ENCODE measurements around the gene HSBP1L1. TPM values are rescaled to one million over a fixed set of nuclear protein-coding genes. Genes with fewer than 3 reads are reported as not detected.
"Not testable (repeated sequence)": the region's sequence is repeated elsewhere in the genome, so short reads cannot be mapped to it uniquely, and the experiment has no call there.

Gene HSBP1L1
- total RNA-seq, 1 donor, result 2.5 TPM

DNA sequence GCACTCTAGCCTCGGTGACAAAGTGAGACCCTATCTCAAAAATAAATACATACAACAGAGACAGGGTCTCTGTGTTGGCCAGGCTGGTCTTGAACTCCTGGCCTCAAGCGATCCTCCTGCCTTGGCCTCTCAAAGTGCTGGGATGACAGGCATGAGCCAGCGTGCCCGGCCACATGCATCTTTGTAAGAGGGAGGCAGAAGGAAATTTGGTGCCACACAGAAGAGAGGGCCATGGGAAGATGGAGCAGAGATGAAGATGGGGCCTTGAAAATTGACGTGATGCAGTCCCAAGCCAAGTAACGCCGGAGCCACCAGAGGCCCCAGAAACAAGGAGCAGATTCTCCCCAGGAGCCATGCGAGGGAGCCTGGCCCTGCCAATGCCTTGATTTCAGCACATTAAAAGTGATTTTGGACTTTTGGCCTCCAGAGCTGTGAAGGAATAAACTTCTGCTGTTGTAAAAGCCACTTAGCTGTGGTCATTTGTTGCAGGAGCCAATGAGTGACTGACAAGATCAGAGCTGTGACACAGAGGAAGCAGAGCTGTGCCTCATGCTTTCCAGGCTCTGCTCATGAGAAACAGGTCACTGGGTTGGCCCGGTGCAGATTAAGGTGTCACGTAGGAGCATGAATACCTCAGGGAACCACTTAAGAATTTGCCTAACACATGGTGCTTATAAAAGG is 10.3 kb upstream of the HSBP1L1 start:
- H3K4me3 ChIP-seq (ENCODE audit: low read depth, low read length), result no peak overlapping the region
- TF ChIP-seq, protein P1, sequence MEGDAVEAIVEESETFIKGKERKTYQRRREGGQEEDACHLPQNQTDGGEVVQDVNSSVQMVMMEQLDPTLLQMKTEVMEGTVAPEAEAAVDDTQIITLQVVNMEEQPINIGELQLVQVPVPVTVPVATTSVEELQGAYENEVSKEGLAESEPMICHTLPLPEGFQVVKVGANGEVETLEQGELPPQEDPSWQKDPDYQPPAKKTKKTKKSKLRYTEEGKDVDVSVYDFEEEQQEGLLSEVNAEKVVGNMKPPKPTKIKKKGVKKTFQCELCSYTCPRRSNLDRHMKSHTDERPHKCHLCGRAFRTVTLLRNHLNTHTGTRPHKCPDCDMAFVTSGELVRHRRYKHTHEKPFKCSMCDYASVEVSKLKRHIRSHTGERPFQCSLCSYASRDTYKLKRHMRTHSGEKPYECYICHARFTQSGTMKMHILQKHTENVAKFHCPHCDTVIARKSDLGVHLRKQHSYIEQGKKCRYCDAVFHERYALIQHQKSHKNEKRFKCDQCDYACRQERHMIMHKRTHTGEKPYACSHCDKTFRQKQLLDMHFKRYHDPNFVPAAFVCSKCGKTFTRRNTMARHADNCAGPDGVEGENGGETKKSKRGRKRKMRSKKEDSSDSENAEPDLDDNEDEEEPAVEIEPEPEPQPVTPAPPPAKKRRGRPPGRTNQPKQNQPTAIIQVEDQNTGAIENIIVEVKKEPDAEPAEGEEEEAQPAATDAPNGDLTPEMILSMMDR (IDR thresholded peaks at IDR 0.05; ENCODE audit: insufficient read depth, low read length), result no peak
- DNase-seq (ENCODE audit: low read depth), result no peak

DNA sequence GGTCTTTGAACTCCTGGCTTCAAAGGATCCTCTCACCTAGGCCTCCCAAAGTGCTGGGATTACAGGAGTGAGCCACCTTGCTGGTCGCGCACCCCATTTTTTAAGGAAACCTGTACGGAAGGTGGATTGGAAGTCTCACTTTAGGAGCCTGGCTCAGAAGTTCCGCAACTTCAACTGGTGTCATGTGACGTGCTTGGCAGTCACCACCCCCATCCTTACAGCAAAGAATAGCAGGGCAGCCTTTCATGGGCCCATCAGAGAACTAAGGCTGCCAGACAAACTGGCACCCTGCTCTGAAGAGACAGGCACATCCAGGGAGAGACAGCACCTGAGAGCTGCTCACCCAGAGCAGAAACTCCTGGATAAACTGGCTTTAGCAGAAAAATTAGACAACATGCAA is 9.7 kb upstream of the HSBP1L1 start:
- no peak overlapping the region for H3K4me3 ChIP-seq (ENCODE audit: low read depth, low read length)
- DNase-seq (ENCODE audit: low read depth), result no peak
- TF ChIP-seq, protein P1 (IDR thresholded peaks at IDR 0.05; ENCODE audit: insufficient read depth, low read length), result no peak

DNA sequence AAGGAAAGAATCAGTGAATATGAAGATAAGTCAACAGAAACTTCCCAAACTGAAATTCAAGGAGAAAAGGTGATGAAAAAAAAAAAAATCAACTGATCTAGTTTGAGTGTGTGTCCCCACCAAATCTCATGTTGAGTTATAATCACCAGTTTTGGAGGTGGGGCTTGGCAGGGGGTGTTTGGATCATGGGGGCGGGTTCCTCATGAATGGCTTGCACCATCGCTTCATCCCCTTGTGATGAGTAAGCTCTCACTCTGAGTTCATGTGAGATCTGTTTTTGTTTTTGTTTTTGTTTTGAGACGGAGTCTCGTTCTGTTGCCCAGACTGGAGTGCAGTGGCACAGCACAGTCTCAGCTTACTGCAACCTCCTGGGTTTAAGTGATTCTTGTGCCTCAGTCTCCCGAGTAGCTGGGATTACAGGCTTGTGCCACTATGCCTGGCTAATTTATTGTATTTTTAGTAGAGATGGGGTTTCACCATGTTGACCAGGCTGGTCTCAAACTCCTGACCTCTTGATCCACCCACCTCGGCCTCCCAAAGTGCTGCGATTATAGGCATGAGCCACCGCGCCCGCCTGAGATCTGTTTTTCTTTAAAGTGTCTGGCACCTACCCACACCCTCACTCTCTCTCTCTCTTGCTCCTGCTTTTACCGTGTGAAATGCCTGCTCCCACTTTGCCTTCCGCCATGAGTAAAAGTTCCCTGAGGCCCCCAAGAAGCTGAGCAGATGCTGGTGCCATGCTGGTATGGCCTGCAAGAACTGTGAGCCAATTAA is 9.0 kb upstream of the HSBP1L1 start:
- no peak for DNase-seq (ENCODE audit: low read depth)
- TF ChIP-seq, protein P1 (IDR thresholded peaks at IDR 0.05; ENCODE audit: insufficient read depth, low read length), result no peak
- no peak overlapping the region for H3K4me3 ChIP-seq (ENCODE audit: low read depth, low read length)

DNA sequence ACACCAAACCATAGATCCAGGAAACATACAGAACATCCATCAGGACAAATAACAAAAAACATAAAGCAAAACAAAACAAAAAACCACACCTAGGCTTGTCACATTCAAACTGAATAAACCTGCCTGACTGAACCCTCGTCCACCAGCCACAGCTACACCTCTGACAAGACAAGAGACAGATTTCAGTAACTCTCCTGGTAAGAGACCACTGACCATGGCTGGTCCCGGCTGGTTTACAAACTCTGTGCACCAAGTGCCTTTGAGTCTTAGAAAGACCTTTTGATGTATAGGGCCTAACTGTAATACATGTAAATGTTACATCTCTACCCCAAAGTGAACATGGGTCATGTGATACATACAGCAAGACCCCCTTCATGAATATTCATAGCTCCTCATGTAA is 8.2 kb upstream of the HSBP1L1 start:
- no peak for DNase-seq (ENCODE audit: low read depth)
- TF ChIP-seq, protein P1 (IDR thresholded peaks at IDR 0.05; ENCODE audit: insufficient read depth, low read length), result no peak
- no peak overlapping the region for H3K4me3 ChIP-seq (ENCODE audit: low read depth, low read length)

DNA sequence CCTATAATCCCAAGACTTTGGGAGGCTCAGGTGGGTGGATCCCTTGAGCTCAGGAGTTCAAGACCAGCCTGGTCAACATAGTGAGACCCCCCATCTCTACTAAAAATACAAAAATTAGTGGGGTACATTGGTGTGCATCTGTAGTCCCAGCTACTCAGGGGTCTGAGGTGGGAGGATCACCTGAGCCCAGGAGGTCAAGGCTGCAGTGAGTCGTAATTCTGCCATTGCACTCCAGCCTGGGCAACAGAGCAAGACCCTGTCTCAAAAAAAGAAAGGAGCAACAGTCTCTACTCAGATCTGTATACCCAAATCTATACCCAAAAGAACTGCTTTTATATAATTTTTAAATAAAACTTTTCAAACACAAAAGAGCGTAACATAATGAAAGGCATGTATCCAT is 5.5 kb upstream of the HSBP1L1 start:
- H3K4me3 ChIP-seq (ENCODE audit: low read depth, low read length), result no peak overlapping the region
- DNase-seq (ENCODE audit: low read depth), result no peak
- TF ChIP-seq, protein P1 (IDR thresholded peaks at IDR 0.05; ENCODE audit: insufficient read depth, low read length), result no peak

DNA sequence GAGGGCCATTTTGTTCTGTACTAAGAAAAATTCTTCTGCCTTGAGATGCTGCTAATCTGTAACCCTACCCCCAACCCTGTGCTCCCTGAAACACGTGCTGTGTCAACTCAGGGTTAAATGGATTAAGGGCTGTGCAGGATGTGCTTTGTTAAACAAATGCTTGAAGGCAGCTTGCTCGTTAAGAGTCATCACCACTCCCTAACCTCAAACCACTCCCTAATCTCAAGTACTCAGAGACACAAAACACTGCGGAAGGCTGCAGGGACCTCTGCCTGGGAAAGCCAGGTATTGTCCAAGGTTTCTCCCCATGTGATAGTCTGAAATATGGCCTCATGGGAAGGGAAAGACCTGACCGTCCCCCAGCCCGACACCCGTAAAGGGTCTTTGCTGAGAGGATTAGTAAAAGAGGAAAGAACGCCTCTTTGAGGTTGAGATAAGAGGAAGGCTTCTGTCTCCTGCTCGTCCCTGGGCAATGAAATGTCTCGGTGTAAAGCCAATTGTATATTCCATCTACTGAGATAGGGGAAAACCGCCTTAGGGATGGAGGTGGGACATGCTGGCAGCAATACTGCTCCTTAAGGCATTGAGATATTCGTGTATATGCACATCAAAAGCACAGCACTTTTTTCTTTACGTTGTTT is 4.2 kb upstream of the HSBP1L1 start:
- DNase-seq (ENCODE audit: low read depth); H3K4me3 ChIP-seq (ENCODE audit: low read depth, low read length): not testable (repeated sequence)

DNA sequence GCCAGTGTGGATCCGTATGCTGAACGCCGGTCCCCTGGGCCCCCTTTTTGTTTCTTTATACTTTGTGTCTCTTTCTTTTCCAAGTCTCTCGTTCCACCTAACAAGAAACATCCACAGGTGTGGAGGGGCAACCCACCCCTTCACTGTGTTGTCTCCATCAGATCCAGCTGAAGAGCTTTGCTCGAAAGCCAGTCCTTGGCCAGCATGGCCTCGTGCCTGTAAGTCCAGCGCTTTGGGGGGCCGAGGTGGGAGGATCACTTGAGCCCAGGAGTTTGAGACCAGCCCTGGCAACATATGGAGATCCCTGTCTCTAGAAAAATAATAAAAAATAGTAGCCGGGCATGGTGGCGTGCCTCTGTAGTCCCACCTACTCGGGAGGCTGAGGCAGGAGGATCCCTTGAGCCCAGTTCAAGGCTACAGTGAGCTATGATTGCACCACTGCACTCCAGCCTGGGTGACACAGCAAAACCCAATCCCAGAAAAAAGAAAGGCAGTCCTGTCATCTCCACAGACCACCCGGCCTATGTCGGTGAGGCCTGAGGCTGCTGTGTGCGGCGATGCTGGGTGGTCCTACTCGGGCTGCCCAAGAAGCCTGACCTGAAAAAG is 3.4 kb upstream of the HSBP1L1 start:
- DNase-seq (ENCODE audit: low read depth), result no peak
- no peak overlapping the region for H3K4me3 ChIP-seq (ENCODE audit: low read depth, low read length)
- TF ChIP-seq, protein P1 (IDR thresholded peaks at IDR 0.05; ENCODE audit: insufficient read depth, low read length), result no peak
